Measurements from ENCODE around the gene IRF6. TPM values are rescaled to one million over a fixed set of nuclear protein-coding genes. Genes with fewer than 3 reads are reported as not detected.

Gene IRF6
- total and polyA plus RNA-seq, 2 donors (not counting 1 experiment from before 2014, with no cell fraction given): 0.18 to 1.1 TPM

DNA sequence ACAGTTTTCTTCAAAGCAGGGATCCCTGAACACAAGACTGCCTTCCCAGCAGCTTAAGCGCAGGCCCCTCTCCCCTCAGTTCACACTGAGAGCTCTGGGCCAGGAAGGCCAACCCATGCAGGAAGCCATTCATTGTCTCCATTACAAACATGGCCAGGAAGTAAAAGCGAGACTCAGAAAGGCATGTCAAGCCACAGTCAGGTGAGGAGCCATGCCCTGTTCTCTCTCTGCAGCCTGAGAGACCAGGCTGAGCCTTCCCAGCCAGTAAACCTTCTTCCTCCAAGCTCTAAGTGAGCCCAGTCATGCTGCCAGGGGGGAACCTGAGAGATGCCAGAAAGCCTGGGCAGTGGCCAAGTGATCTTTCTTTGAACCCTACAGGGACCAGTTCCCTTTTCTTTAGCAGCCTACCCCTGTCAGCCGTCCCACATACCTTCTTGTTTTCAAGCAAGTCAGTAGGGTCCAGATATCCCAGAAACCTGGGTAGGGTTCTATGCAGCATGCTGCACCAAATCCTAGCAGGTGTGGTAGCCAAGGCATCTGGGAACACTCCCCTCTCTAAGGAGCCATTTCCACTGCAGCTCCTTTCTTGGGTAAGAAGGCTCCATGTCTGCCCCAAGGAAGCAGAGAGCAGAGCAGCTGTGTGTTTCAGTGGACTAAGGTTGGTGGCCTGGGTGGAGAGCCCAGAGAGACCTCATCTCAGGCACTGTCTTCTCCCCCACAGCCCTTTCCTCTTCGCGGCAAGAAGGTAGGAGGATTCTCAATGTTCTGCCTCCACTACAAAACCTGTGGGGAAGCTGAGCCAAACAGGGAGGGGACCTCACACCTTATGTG, 49.1 kb downstream of the IRF6 start:
- intact Hi-C loops (cut with micrococcal nuclease): loop anchor here (1.0 to 10.0 kb wide), 5 partner anchors 10 to 82 kb away; partner anchors contain the start of genes C1orf74 and G0S2
- Histone ChIP-seq H3K4me3 (ENCODE audit: control extremely low read depth in 1 of 5, extremely low read depth in 1 of 5, insufficient read depth in 1 of 5, low read depth in 2 of 5, low read length in 4 of 5) (peak overlapping the region; percentile 59 to 80 (median 69)), H3K9ac (ENCODE audit: low read length) (peak overlapping the region; percentile 84), H3K4me1 (ENCODE audit: control insufficient read depth in 2 of 2, insufficient read depth in 2 of 2, low read length in 2 of 2) (peaks cover 58 to 77% of the 10 kb centered on the region in 2 donors), H4K20me1 (ENCODE audit: control insufficient read depth, insufficient read depth, low read length, poor library complexity, severe bottlenecking) (peaks cover 31% of the 10 kb centered on the region), H3K4me2 (replicated peaks; ENCODE audit: low read depth, low read length, poor library complexity, severe bottlenecking) (peak overlapping the region; percentile 72), H3K9me3 (ENCODE audit: control extremely low read depth in 1 of 3, control insufficient read depth in 2 of 3, insufficient read depth in 1 of 3, low read length in 2 of 3) (no peaks in the 10 kb centered on the region), H3K36me3 (replicated peaks in 1 of 2; ENCODE audit: control extremely low read depth in 1 of 2, control insufficient read depth in 1 of 2, extremely low read depth in 1 of 2, insufficient read depth in 2 of 2, low read length in 1 of 2) (peaks cover 2 to 39% of the 10 kb centered on the region in 2 experiments), H3K79me2 (ENCODE audit: control insufficient read depth, insufficient read depth, low read length) (peaks cover 65% of the 10 kb centered on the region), H3K27ac (ENCODE audit: low read length in 2 of 2) (peak overlapping the region; percentile 67 to 86), H2AFZ (ENCODE audit: insufficient read depth, low read depth, low read length, poor library complexity, severe bottlenecking) (peak overlapping the region; percentile 68), H3K27me3 (replicated peaks in 1 of 4; ENCODE audit: control extremely low read depth in 1 of 4, control insufficient read depth in 3 of 4, insufficient read depth in 4 of 4, low read length in 3 of 4) (no peaks in the 10 kb centered on the region)
- Mint-ChIP-seq H3K9me3 (ENCODE audit: insufficient read depth) (no peaks in the 10 kb centered on the region), H3K27me3 (no peaks in the 10 kb centered on the region), H3K4me3 (peak overlapping the region; percentile 92), H3K27ac (peak overlapping the region; percentile 95), H3K4me1 (peaks cover 70% of the 10 kb centered on the region)
- WGBS (ENCODE audit: insufficient coverage): 5% methylated on average over 3 of the region's 5 CpGs
- CTCF ChIA-PET: interaction anchor here (1.2 to 3.5 kb wide), 7 partner anchors 9 to 187 kb away, joined by 3 to 15 read pairs (median 8); partner anchors contain the start of gene C1orf74
- peak; percentile 63 for DNase-seq
- peak; percentile 28 for ATAC-seq (ENCODE audit: low read depth)
- POLR2A ChIA-PET: interaction anchor here (0.8 to 4.0 kb wide), 4 partner anchors 11 to 71 kb away, joined by 3 to 40 read pairs (median 6); partner anchors contain the start of genes C1orf74 and UTP25
- TF ChIP-seq, protein P1, sequence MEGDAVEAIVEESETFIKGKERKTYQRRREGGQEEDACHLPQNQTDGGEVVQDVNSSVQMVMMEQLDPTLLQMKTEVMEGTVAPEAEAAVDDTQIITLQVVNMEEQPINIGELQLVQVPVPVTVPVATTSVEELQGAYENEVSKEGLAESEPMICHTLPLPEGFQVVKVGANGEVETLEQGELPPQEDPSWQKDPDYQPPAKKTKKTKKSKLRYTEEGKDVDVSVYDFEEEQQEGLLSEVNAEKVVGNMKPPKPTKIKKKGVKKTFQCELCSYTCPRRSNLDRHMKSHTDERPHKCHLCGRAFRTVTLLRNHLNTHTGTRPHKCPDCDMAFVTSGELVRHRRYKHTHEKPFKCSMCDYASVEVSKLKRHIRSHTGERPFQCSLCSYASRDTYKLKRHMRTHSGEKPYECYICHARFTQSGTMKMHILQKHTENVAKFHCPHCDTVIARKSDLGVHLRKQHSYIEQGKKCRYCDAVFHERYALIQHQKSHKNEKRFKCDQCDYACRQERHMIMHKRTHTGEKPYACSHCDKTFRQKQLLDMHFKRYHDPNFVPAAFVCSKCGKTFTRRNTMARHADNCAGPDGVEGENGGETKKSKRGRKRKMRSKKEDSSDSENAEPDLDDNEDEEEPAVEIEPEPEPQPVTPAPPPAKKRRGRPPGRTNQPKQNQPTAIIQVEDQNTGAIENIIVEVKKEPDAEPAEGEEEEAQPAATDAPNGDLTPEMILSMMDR (IDR thresholded peaks at IDR 0.05): no peak
- TF ChIP-seq EZH2 (IDR thresholded peaks at IDR 0.05; ENCODE audit: borderline replicate concordance, insufficient read depth, low read depth, low read length, poor library complexity, severe bottlenecking): no peak

Measured in B cell (primary cell).